GM12801 (cell line): ENCODE results near the gene NRG3.

Source experiments
- CTCF ChIP-seq: IDR thresholded peaks from one replicate; pipeline ENCODE4 v1.5.1; 2011; ENCODE audit warnings: control low read depth; ENCODE audit not compliant: insufficient read length; ENCODE audit errors: extremely low read depth

The NRG3 gene

DNA sequence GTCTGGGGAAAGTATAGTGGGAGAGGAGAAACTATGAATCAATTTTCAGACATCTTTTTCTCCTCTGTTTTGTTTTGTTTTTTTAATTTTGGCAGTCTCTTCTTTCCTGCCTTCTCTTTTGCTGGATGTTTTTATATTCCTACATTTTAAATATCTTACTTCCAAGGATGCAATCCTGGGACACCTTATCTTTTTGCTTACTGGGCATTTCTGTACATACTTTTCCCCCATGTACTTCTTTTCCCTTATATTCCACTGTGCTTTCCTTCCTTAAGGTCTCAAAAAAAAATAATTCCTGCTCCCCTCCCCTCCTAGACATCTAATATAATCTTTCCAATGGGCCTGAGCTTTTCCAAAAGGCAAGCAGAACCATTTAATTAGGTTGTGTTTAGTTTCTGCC, 701.1 kb downstream of the NRG3 start:
- no peak for TF ChIP-seq CTCF

DNA sequence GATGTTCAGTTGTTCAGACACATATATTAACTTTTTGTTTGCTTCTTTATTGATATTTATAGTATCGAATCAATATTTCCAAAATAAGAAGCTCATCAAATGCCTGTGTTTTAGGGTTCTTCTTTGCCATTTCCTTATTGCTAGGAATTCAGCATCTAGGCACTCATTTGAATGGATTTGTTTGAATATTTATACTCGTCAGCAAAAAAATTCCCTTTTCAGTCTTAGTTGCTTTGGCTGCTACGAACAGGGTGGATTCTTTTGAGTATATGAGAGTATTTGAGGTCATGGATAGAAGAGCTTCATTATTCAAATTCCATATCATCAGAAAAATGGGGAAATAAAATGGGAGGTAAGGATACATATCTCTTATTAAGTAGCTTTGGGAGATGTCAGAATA, 706.9 kb downstream of the NRG3 start:
- no peak for TF ChIP-seq CTCF

DNA sequence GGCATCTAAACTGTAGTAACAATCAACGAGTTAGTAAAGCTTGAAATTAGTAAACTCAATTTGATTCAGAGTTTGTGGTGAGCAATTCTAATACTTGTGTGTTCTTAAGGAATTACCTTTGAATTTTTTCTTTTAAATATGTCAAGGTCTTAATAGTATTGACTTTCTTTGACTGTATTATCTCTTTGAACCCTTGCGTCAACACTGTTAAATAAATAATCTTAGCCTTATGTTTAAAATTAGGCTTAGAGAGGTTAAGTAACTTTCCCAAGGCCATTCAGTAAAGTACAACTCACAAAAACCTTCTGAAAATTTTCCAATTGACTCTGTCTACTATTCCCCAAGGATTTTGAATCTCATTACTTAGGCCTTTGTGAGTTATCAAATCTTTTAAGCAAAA, 716.4 kb downstream of the NRG3 start:
- no peak for TF ChIP-seq CTCF

DNA sequence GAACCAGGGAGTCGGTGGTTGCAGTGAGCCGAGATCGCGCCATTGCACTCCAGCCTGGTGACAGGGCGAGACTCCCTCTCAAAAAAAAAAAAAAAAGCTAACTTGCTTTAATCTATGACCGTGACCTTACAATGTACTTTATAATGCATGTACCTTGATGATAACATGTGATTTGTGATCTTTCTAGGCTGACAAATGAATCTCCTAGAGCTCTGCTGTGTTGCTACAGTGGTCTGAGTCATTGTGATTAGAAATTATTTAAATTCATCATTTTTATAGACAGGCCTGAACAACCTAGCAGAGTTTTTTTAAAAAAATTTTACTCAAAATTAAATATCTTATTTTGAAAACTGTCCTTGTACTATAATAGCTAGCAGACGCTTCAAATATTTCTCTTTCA, 722.8 kb downstream of the NRG3 start:
- TF ChIP-seq CTCF = no peak

DNA sequence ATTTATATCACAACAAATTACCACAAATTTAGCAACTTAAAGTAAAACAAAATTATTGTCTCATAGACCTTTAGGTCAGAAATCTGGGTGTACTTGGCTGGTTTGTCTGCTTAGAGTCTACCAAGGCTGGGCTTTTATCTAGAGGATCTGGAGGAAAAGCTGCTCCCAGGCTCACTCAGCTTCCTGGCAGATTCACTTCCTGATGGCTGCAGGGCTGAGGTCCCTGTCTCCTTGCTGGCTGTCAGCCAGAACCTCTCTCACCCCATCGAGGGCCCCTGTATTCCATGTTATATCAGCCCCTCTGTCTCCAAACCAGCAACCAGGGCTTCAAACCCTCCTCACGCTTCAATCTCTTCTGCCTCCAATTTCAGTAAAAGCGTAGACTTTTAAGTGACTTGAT, 734.9 kb downstream of the NRG3 start:
- no peak for TF ChIP-seq CTCF

DNA sequence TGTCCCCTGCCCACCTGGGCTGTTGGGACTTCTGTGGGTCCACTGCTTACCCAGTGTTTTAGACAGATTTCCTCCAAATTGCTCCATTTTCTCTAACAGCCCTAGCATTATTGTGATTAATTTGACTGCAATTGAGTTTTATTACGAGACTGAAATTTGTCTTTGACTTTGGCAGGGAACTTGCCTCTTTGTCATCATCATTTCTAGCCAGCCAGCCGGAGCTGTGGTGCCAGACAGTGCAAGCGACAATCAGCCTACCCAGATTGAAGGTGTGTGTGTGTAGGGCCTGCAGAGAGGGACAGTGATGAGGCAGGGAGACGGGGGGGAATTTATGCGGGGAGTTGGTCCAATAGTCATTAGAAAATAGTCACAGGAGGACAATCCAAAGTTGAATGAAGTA, 743.0 kb downstream of the NRG3 start:
- no peak for TF ChIP-seq CTCF

- TF ChIP-seq CTCF = no peak
These were observed 746.7 kb downstream of the NRG3 start for GRCh38 chr10:82621680-82622079.

DNA sequence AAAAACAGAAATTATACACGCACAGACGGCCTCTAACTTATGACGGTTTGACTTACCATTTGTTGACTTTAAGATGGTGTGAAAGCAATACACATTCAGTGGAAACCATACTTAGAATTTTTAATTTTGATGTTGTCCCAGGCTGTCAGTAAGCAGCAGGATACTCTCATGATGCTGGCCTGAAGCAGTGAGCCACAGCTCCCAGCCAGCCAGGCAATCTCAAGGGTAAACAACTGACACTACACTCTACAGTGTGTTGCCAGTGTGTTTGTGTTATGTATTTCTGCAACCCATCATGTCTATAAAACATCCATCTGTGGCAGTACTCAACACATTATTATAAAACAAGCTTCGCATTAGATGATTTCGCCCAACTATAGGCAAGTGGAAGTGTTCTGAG, 747.5 kb downstream of the NRG3 start:
- no peak for TF ChIP-seq CTCF
